ENCODE results near the gene BSPRY.

Gene BSPRY

GRCh38 chr9:113322671-113323070 is 26.7 kb upstream of the BSPRY start:
- Histone ChIP-seq H3K4me1 (no peaks in the 10 kb centered on the region), H3K9me3 (no peaks in the 10 kb centered on the region), H3K36me3 (peaks cover 0 to 34% (median 7%) of the 10 kb centered on the region in 3 donors), H3K4me3 (no peak overlapping the region), H3K27ac (no peak overlapping the region), H3K27me3 (no peaks in the 10 kb centered on the region)
- no peak for TF ChIP-seq CTCF (IDR thresholded peaks at IDR 0.05)
- intact Hi-C loops (cut with DNase I; ENCODE audit: low total_unique reads), result no loop called here
- DNase-seq, result no peak

GRCh38 chr9:113326230-113326629 is 23.1 kb upstream of the BSPRY start:
- Histone ChIP-seq H3K4me1 (no peaks in the 10 kb centered on the region), H3K27ac (no peak overlapping the region), H3K4me3 (no peak overlapping the region), H3K27me3 (no peaks in the 10 kb centered on the region), H3K36me3 (peaks cover 0 to 15% (median 0%) of the 10 kb centered on the region in 3 donors), H3K9me3 (no peaks in the 10 kb centered on the region)
- no peak for TF ChIP-seq CTCF (IDR thresholded peaks at IDR 0.05)
- DNase-seq, result no peak
- intact Hi-C loops (cut with DNase I; ENCODE audit: low total_unique reads), result no loop called here

- no peaks in the 10 kb centered on the region for H3K4me1 ChIP-seq
- intact Hi-C loops (cut with DNase I; ENCODE audit: low total_unique reads), result no loop called here
- no peak overlapping the region for H3K27ac ChIP-seq
- H3K9me3 ChIP-seq, result no peaks in the 10 kb centered on the region
- H3K4me3 ChIP-seq, result no peak overlapping the region
- H3K27me3 ChIP-seq, result no peaks in the 10 kb centered on the region
- no peak for DNase-seq
- no peak for TF ChIP-seq CTCF (IDR thresholded peaks at IDR 0.05)
- H3K36me3 ChIP-seq, result peaks cover 0 to 21% (median 0%) of the 10 kb centered on the region in 3 donors
These were observed 21.1 kb upstream of the BSPRY start for GRCh38 chr9:113328045-113328782.

- intact Hi-C loops (cut with DNase I; ENCODE audit: low total_unique reads), result no loop called here
- Histone ChIP-seq H3K9me3 (no peaks in the 10 kb centered on the region), H3K4me1 (no peaks in the 10 kb centered on the region), H3K27ac (no peak overlapping the region), H3K36me3 (peaks cover 0 to 21% (median 0%) of the 10 kb centered on the region in 3 donors), H3K27me3 (no peaks in the 10 kb centered on the region), H3K4me3 (no peak overlapping the region)
- TF ChIP-seq CTCF (IDR thresholded peaks at IDR 0.05), result no peak
- DNase-seq, result no peak
These were observed 17.6 kb upstream of the BSPRY start for GRCh38 chr9:113331780-113332179.

GRCh38 chr9:113337714-113338113 is 11.6 kb upstream of the BSPRY start:
- TF ChIP-seq CTCF (IDR thresholded peaks at IDR 0.05), result no peak
- no peak for DNase-seq
- intact Hi-C loops (cut with DNase I; ENCODE audit: low total_unique reads), result loop anchor here (5.0 kb wide), 1 partner anchor 55 kb away; no protein-coding TSS in a partner anchor
- Histone ChIP-seq H3K27ac (no peak overlapping the region), H3K4me1 (peaks cover 0 to 12% (median 11%) of the 10 kb centered on the region in 4 donors), H3K27me3 (no peaks in the 10 kb centered on the region), H3K4me3 (no peak overlapping the region), H3K9me3 (no peaks in the 10 kb centered on the region), H3K36me3 (no peaks in the 10 kb centered on the region)

Data from tibial artery (tissue), 4 donors.